Thyroid gland (tissue), 4 donors: ENCODE data around the gene PCGF3. TPM values are rescaled to one million over a fixed set of nuclear protein-coding genes. Genes with fewer than 3 reads are reported as not detected.

Source experiments
- DNase-seq, 2 donors: peaks; one replicate each; pipeline ENCODE4 v3.0.0-alpha.2; 2019
- H3K27ac ChIP-seq, 3 donors: fragments of 200-600 bp; sonication (generic); 1 replicate in 2 of 3; 2 replicates in 1 of 3; pipeline ENCODE4 v1.5.1; 2016 to 2019; ENCODE audit warnings: mild to moderate bottlenecking in 1 of 3, moderate library complexity in 1 of 3
- H3K27me3 ChIP-seq: fragments of 200-600 bp; sonication (generic); one replicate; pipeline ENCODE4 v1.5.1; 2019
- H3K36me3 ChIP-seq, 2 donors: fragments of 200-600 bp; sonication (generic); one replicate each; pipeline ENCODE4 v1.5.1; 2016 to 2019
- H3K4me1 ChIP-seq, 2 donors: fragments of 200-600 bp; sonication (generic); one replicate each; pipeline ENCODE4 v1.5.1; 2017 to 2019
- H3K4me3 ChIP-seq, 3 donors: fragments of 200-600 bp; sonication (generic); replicated peaks in 1 of 3; 1 replicate in 2 of 3; 2 replicates in 1 of 3; pipeline ENCODE4 v1.5.1; 2016; ENCODE audit warnings: mild to moderate bottlenecking in 1 of 3
- H3K9me3 ChIP-seq: fragments of 200-600 bp; sonication (generic); one replicate; pipeline ENCODE4 v1.5.1; 2017
- CTCF ChIP-seq, 6 experiments: fragments of 200-600 bp in 3 of 6; fragments of 450-650 bp in 3 of 6; sonication (generic) in 3 of 6; IDR thresholded peaks; one replicate each; pipeline ENCODE4 v1.5.1; 2016 to 2019; ENCODE audit warnings: antibody characterized with exemption in 6 of 6, mild to moderate bottlenecking in 2 of 6, inconsistent platforms in 1 of 6, moderate library complexity in 1 of 6
- POLR2A ChIP-seq, 2 donors: fragments of 450-650 bp; IDR thresholded peaks; one replicate each; pipeline ENCODE4 v1.6.1; 2017; ENCODE audit warnings: antibody characterized with exemption in 2 of 2, mild to moderate bottlenecking in 2 of 2, moderate library complexity in 1 of 2
- WGBS, 2 donors: methylation state at CpG; one replicate each; pipeline ENCODE4 v1.1.5; 2017; 5-methylcytosine and 5-hydroxymethylcytosine counted together
- intact Hi-C: fragments of 100-400 bp; cut with DNase I; formaldehyde crosslinking; loops from one replicate; pipeline ENCODE4 v1.15.1; 2023
- total RNA-seq, 4 donors: library from RNA; depleted of rRNA; stranded (reverse); fragments of >200 nt; gene quantifications; one replicate each; pipeline ENCODE4 v1.2.3, GENCODE V29; 2016

Gene PCGF3
- total RNA-seq, 4 donors from 2014 or later = 41.4 to 60.0 (median 50.2) TPM

GRCh38 chr4:723751-724530 is 18.3 kb downstream of the PCGF3 start:
- DNase-seq = no peak
- Histone ChIP-seq H3K4me1 (no peaks in the 10 kb centered on the region), H3K9me3 (no peaks in the 10 kb centered on the region), H3K27me3 (no peaks in the 10 kb centered on the region), H3K27ac (no peak overlapping the region), H3K4me3 (no peak overlapping the region), H3K36me3 (no peaks in the 10 kb centered on the region)
- no peak for TF ChIP-seq CTCF (IDR thresholded peaks at IDR 0.05)
- 94 to 96% methylated on average over 23 to 28 of the region's 28 CpGs for WGBS, 2 donors
- intact Hi-C loops = no loop called here

DNA sequence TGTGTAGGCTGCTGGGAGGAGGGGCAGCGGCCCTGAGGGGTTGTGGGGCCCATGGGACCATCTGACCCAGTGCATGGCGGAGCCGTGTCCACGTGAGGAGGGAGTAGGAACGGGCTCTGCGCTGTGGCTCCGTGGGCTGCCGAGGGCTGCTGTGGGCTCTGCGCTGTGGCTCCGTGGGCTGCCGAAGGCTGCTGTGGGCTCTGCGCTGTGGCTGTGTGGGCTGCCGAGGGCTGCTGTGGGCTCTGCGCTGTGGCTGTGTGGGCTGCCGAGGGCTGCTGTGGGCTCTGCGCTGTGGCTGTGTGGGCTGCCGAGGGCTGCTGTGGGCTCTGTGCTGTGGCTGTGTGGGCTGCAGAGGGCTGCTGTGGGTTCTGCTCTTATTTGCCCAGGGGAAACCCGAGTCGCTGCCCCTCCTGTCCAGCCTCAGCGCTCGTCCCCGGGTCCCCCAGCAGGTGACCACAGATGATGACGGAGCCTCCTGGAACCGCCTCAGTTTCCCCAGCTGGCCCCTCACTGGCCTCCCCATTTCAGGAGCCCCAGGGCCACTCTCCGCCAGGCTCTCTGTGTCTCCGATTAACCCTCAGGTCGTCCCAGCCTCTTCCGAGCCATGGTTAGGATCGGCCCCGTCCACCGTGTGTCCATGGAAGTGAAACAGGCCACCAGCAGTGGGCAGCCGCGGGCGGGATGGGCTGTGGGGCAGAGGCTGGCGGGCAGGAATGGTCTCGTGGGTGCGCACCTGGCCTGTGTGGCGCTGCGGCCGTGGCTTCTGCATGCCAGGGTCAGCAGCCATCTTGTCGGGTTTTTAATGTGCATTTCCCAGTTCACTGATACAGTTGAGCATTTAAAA is 20.0 kb downstream of the PCGF3 start:
- Histone ChIP-seq H3K27ac (no peak overlapping the region), H3K36me3 (peaks cover 2 to 4% of the 10 kb centered on the region in 2 donors), H3K27me3 (no peaks in the 10 kb centered on the region), H3K4me1 (no peaks in the 10 kb centered on the region), H3K4me3 (no peak overlapping the region), H3K9me3 (no peaks in the 10 kb centered on the region)
- intact Hi-C loops = no loop called here
- 92 to 96% methylated on average over 32 to 34 of the region's 41 CpGs for WGBS, 2 donors
- TF ChIP-seq POLR2A (IDR thresholded peaks at IDR 0.05) (no peak), CTCF (IDR thresholded peaks at IDR 0.05) (no peak)
- DNase-seq = no peak

- no peak for TF ChIP-seq CTCF (IDR thresholded peaks at IDR 0.05)
- no peak for TF ChIP-seq POLR2A (IDR thresholded peaks at IDR 0.05)
- no peak overlapping the region for H3K27ac ChIP-seq
- H3K4me1 ChIP-seq = no peaks in the 10 kb centered on the region
- H3K36me3 ChIP-seq = peaks cover 8 to 9% of the 10 kb centered on the region in 2 donors
- no peak overlapping the region for H3K4me3 ChIP-seq
- no peaks in the 10 kb centered on the region for H3K9me3 ChIP-seq
- intact Hi-C loops = no loop called here
- WGBS, 2 donors = 81 to 83% methylated on average over 16 of the region's 16 CpGs
- H3K27me3 ChIP-seq = no peaks in the 10 kb centered on the region
- DNase-seq = no peak
These were observed 20.7 kb downstream of the PCGF3 start for GRCh38 chr4:726235-726787.

GRCh38 chr4:726838-727237 is 21.2 kb downstream of the PCGF3 start:
- H3K27me3 ChIP-seq = no peaks in the 10 kb centered on the region
- no peaks in the 10 kb centered on the region for H3K4me1 ChIP-seq
- H3K27ac ChIP-seq = no peak overlapping the region
- no peak for DNase-seq
- no peaks in the 10 kb centered on the region for H3K9me3 ChIP-seq
- peaks cover 8 to 9% of the 10 kb centered on the region in 2 donors for H3K36me3 ChIP-seq
- intact Hi-C loops = no loop called here
- no peak overlapping the region for H3K4me3 ChIP-seq
- TF ChIP-seq CTCF (IDR thresholded peaks at IDR 0.05) = no peak
- WGBS, 2 donors = 76 to 86% methylated on average over 17 of the region's 17 CpGs
